Mucosa of descending colon (tissue), 3 donors: Measurements from ENCODE around the gene NHS. TPM values are rescaled to one million over a fixed set of nuclear protein-coding genes. Genes with fewer than 3 reads are reported as not detected.

ENCODE experiments used
- ATAC-seq: fragments of 200-7000 bp; cut with Tn5 transposase; one replicate; pipeline ENCODE4 v1.9.1; 2020; ENCODE audit warnings: mild to moderate bottlenecking, moderate library complexity
- DNase-seq, 3 donors: peaks; one replicate each; pipeline ENCODE4 v3.0.0-alpha.2; 2020
- H3K36me3 ChIP-seq: fragments of 200-600 bp; one replicate; pipeline ENCODE4 v1.8.0; 2021; ENCODE audit warnings: low read depth, mild to moderate bottlenecking
- H3K4me1 ChIP-seq: fragments of 200-600 bp; one replicate; pipeline ENCODE4 v1.8.0; 2021; ENCODE audit warnings: low read depth, mild to moderate bottlenecking
- H3K4me3 ChIP-seq: fragments of 200-600 bp; one replicate; pipeline ENCODE4 v1.8.0; 2021; ENCODE audit warnings: mild to moderate bottlenecking
- H3K9me3 ChIP-seq: fragments of 200-600 bp; one replicate; pipeline ENCODE4 v1.8.0; 2021; ENCODE audit warnings: mild to moderate bottlenecking
- intact Hi-C, 2 donors: fragments of 100-400 bp; cut with DNase I in 1 of 2; cut with micrococcal nuclease in 1 of 2; formaldehyde crosslinking; loops; one replicate each; pipeline versions ENCODE4 v1.11.0 to v1.11.1; 2022; cut with DNase I, micrococcal nuclease
- total RNA-seq, 3 donors: library from RNA; stranded (reverse); fragmentation: NEBNext Ultra II Directional in 2 of 3; extraction: Animal tissue kit (Norgen Biotek cat#: 25700) in 2 of 3; gene quantifications; one replicate each; pipeline versions ENCODE4 v1.2.1 to v1.2.4, GENCODE V29; 2021 to 2023
- TF ChIP-seq, protein P1 (sequence below): fragments of 200-600 bp; IDR thresholded peaks from one replicate; pipeline ENCODE4 v1.8.0; 2022; ENCODE audit warnings: antibody characterized with exemption, mild to moderate bottlenecking
- donor health status: DM: no; HTN: no; CAD: no; lungs with moderate emphysema.
- donor health status: DM: no; HTN: no; CAD: no.
- donor health status: DM: no; HTN: yes; CAD: no.

The NHS gene
- total RNA-seq, 3 donors from 2014 or later, result 1.8 to 11.7 (median 2.1) TPM

DNA sequence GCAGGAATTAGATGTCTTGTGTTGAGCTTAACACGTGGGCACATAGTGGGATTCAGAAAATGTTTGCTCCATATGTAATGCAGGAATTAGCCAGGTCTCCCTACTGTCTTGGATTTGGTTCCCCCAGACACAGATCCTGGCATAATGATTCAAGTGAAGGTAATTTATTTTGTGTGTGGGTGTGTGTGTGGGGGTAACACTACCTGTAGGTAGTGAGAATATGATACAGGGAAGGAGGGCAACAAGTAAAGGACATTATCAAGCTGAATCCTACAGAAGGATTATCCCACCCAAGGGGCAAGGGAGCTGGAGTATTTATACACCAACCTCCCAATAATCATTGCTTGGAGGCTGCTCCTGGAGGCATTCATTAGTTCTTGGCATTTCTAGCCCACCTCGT lies 101.4 kb downstream of the NHS start:
- intact Hi-C loops, result no loop called here
- DNase-seq (no peak), ATAC-seq (no peak)
- TF ChIP-seq, protein P1, sequence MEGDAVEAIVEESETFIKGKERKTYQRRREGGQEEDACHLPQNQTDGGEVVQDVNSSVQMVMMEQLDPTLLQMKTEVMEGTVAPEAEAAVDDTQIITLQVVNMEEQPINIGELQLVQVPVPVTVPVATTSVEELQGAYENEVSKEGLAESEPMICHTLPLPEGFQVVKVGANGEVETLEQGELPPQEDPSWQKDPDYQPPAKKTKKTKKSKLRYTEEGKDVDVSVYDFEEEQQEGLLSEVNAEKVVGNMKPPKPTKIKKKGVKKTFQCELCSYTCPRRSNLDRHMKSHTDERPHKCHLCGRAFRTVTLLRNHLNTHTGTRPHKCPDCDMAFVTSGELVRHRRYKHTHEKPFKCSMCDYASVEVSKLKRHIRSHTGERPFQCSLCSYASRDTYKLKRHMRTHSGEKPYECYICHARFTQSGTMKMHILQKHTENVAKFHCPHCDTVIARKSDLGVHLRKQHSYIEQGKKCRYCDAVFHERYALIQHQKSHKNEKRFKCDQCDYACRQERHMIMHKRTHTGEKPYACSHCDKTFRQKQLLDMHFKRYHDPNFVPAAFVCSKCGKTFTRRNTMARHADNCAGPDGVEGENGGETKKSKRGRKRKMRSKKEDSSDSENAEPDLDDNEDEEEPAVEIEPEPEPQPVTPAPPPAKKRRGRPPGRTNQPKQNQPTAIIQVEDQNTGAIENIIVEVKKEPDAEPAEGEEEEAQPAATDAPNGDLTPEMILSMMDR, result no peak
- Histone ChIP-seq H3K36me3 (no peaks in the 10 kb centered on the region), H3K4me3 (no peak overlapping the region), H3K9me3 (no peaks in the 10 kb centered on the region), H3K4me1 (no peaks in the 10 kb centered on the region)

DNA sequence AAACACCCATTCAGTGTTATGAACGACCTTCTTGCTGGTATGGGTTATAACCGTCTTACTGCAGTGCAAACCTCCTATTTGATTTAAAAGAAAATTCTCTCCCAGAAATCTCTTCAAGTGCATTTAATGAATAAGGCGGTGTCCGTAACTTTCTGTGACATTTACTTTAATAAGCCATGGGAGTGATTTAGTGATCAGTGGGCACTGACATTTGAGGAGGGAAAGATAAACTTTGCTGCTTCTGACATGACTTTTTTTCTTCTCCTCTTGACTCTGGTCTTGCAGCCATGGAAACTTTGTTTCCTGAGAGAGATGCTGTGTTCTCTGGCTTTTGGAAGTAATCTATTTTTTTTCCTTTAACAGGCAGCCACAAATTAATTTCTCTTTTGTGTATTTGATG lies 106.1 kb downstream of the NHS start:
- intact Hi-C loops, result no loop called here
- ATAC-seq (no peak), DNase-seq (no peak)
- Histone ChIP-seq H3K36me3 (no peaks in the 10 kb centered on the region), H3K9me3 (no peaks in the 10 kb centered on the region), H3K4me1 (no peaks in the 10 kb centered on the region), H3K4me3 (no peak overlapping the region)
- TF ChIP-seq, protein P1, result no peak

DNA sequence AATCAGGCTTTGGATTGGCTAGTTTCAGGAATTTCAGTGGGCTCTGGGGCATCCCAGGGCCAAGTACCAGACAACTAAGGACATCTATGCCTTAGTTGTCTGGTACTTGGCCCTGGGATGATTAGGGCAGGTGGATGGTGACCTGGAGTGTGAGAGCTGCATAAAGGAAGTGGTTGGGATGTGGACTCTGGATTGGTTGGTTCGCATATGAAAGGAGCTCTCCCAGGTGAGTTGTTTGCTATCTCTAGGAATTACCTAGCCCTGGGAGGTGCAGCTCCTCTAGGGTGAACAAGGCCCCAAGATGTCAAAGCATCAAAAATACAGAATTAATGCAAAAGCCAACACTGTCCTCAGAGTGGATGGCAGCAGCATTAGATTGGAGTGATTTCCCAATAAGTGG lies 109.6 kb downstream of the NHS start:
- TF ChIP-seq, protein P1, result no peak
- Histone ChIP-seq H3K36me3 (no peaks in the 10 kb centered on the region), H3K4me3 (no peak overlapping the region), H3K4me1 (no peaks in the 10 kb centered on the region), H3K9me3 (no peaks in the 10 kb centered on the region)
- no peak for DNase-seq
- no peak for ATAC-seq
- intact Hi-C loops, result no loop called here

DNA sequence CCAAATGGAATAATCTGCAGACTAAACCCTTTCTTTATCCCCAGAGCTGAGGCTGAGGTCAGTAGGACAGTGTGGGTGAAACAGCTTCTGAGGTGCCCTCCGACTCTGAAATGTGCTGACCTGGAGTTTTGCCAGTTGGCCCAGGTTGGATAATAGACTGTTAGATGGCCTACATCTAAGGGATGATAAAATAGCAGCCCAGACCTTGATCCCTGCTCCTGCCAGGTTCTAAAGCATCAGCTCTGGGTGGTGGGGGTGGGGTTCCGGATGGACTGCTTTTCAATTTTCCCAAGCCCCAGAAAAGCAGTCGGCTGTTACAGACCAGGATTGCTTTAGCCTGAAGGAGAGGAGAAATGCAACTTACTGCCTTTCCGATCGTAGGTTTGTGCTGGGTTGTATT lies 110.4 kb downstream of the NHS start:
- H3K4me1 ChIP-seq, result no peaks in the 10 kb centered on the region
- intact Hi-C loops, result no loop called here
- TF ChIP-seq, protein P1, result no peak
- DNase-seq (no peak), ATAC-seq (no peak)
- H3K36me3 ChIP-seq, result no peaks in the 10 kb centered on the region
- no peaks in the 10 kb centered on the region for H3K9me3 ChIP-seq
- H3K4me3 ChIP-seq, result no peak overlapping the region

- no peak for ATAC-seq
- no peaks in the 10 kb centered on the region for H3K36me3 ChIP-seq
- no peaks in the 10 kb centered on the region for H3K4me1 ChIP-seq
- TF ChIP-seq, protein P1, result no peak
- intact Hi-C loops, result no loop called here
- DNase-seq, result no peak
- H3K9me3 ChIP-seq, result no peaks in the 10 kb centered on the region
- no peak overlapping the region for H3K4me3 ChIP-seq
These were observed 113.0 kb downstream of the NHS start for GRCh38 chrX:17488036-17488435.

GRCh38 chrX:17494216-17494615 lies 119.2 kb downstream of the NHS start:
- TF ChIP-seq, protein P1, result no peak
- no peak for DNase-seq
- no peak for ATAC-seq
- no peaks in the 10 kb centered on the region for H3K4me1 ChIP-seq
- H3K36me3 ChIP-seq, result no peaks in the 10 kb centered on the region
- no peak overlapping the region for H3K4me3 ChIP-seq
- intact Hi-C loops, result no loop called here
- H3K9me3 ChIP-seq, result no peaks in the 10 kb centered on the region
